GM21717 (cell line): Measurements from ENCODE around the gene LCN12.

Source experiments
- ATAC-seq: cut with Tn5 transposase; IDR thresholded peaks from one replicate; pipeline ENCODE4 v1.9.1; 2021; ENCODE audit warnings: mild to moderate bottlenecking, moderate library complexity; ENCODE audit not compliant: unreplicated experiment

LCN12 gene

DNA sequence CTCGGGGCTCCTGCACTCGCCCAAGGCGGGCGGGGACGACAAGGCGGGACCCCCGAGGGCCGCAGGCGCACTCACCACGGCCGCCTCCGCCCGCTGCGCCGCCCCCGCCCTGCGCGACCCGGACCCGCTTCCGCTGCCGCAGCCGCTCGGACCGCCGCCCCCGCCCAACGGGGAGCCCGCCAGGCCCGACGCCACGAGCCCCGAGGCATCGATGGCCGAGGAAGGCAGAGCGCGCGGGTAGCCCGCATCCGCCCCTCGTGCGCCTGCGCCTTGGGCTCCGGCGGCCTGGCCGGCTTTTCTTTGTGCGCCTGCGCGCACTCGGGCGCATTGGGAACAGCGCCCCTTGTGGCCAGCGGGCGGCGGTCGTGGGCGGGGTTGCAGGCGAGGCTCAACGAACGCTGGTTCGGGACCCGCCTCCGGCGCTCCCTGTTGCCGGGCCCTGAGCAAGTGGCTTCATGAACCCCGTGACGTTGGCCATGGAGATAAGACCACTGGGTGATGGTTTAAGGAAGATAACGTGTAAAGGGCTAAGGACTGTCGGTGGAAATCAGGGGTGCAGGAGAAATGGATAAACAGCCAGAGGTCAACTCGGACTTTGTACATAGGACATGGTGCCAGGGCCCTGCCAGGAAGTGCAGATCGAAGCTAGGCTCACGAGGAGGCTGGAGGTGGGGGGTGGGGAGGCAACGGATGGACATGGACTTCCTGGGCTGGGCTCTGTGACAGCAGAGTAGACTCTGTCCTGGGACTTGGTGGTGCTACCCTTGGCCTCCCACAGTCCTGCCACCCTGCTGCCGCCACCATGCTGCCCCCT is 7.3 kb upstream of the LCN12 start, which contains the start of the genes C8G and FBXW5:
Gene C8G, plus strand, starts transcription at position 725 of the 814 bp plus-strand sequence. Its CDS starts 78 bp downstream, at position 803.
Gene FBXW5, minus strand, starts transcription at position 220 of the 814 bp plus-strand sequence. CDS start 655 bp downstream, outside the sequence.
- ATAC-seq = peak; percentile 48

DNA sequence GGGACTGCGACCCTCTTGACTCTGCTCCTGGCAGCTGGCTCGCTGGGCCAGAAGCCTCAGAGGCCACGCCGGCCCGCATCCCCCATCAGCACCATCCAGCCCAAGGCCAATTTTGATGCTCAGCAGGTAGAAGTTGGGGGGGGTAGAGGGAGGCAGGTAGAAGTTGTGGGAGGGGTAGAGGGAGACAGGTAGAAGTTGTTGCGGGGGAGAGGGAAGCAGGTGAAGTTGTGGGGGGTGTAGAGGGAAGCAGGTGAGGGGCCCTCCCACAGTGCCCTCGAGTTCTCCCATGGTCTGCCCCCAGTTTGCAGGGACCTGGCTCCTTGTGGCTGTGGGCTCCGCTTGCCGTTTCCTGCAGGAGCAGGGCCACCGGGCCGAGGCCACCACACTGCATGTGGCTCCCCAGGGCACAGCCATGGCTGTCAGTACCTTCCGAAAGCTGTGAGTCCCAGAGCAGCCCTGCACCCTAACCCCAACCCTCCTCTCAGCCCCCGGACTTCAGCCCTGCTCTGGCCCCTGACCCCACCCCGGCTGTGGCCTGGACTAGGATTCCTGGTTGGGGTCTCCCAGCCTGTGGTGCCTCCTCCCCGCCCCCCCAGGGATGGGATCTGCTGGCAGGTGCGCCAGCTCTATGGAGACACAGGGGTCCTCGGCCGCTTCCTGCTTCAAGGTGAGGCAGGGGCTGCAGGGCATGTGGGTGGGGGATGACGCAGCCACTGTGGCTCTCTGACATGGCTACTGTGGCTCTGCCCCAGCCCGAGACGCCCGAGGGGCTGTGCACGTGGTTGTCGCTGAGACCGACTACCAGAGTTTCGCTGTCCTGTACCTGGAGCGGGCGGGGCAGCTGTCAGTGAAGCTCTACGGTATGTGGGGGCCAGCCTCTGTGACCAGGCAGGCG is 6.5 kb upstream of the LCN12 start:
- ATAC-seq = no peak

DNA sequence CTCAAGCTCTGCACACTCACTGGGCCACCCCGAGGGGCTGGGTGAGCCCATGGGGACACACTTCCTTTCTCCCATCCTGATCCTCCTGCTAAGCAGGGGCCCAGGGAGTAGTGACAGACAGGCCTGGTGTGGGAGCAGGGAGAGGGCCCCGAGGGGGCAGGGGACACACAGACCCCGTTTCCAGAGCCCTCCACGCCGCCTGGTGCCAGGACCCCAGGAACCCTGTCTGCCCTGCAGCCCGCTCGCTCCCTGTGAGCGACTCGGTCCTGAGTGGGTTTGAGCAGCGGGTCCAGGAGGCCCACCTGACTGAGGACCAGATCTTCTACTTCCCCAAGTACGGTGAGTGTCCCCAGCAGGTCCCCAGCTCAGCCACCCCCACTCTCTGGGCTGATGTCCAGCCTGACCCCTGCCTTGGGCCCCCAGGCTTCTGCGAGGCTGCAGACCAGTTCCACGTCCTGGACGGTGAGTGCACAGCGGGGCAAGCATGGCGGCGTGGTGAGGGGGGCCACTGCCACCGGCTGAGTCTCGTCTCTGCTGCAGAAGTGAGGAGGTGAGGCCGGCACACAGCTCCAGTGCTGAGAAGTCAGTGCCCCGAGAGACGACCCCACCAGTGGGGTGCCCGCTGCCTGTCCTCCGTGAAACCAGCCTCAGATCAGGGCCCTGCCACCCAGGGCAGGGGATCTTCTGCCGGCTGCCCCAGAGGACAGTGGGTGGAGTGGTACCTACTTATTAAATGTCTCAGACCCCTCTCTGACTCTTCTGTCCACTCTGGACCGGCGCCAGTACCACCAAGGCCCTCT is 5.6 kb upstream of the LCN12 start:
- no peak for ATAC-seq

DNA sequence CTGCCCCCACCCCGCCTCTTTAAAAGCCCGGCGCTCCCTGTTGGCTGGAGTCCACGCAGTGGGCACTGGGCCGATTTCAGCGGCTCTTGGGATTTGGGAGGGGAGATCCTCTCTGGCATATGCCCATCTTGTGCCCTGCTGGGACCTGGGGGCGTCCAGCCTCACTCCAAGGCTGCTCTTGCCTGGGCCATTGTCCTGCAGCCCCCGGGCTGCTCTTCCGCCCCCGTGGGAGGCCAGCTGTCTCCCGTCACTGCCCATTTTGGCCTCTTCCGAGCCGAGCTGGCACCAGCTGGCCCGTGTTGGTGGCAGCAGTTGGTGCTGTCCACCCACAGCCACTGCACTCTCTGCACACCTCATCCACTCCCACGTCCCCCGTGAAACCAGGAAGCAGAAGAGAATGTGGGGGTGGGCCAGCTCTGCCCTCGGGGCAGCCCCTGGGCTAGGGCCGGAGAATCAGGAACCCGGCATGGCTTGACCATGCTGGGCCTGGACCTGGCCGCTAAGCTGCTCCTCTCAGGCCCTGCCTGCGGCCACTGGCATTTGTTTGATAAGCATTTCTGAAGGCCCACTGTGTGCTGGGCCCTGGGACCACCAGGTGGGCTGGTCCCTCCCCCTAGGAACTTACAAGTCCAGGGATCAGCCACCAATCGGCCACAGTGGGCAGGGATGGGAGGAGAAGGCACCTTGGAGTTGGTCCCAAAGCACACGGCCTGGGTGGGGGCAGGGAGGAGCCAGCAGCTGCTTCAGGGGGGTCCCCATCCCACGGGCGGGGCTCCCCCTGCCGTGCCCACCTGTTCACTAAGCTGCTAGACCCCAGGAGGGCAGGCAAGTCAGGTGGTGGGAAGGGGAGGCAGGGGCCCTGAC is 4.8 kb upstream of the LCN12 start:
- ATAC-seq = no peak

DNA sequence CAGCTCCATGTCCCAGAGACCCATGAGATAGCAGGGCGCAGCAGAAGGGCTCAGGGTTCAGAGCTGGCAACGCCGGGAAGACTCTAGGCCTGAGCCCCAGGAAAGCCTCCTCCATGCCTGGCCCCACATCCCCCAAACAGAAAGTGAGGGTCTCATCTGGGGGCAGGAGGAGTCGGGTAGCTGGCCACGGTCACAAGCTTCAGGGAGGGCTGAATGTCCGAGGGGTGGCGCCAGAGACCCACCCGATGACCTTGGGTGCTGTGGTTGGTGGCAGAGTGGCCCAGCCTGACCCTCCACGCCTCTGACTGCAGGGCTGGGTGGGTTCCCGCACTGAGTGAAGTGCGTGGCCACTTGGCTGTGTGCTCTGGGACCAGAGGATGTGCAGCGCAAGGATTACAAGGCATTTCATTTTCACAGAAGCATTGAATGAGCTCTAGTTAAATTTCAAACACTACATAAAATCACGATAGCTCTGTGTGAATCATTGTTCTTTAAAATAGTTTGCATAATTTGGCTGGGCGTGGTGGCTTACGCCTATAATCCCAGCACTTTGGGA is 4.0 kb upstream of the LCN12 start:
- ATAC-seq = no peak

DNA sequence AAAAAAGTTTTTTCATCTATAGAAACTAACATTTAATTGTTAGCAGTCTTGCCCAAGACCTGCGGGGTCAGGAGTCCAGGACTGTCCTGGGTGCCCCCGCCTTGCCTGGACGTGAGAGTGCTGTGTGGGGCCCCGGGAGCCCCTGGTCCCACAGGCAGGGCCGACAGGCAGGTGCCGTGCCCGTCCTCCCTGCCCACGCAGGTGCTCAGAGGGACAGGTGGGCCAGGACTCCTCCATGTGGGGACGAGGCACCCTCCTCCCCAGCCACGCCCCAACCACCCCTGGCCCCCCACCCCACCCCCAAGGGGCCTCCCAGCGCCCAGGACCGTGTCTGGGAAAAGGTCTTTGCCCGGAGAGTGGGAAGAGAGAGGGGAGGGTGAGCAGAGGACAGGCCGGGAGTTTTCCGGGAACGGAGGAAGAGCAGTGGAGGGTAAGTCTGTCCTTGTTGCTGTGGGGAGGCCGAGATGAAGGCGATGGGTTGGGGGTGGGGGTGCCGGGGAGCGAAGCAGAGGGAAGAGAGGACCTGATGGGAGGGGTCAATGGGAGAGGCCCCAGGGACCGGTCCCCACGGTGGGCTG is 2.7 kb upstream of the LCN12 start:
- ATAC-seq = no peak

DNA sequence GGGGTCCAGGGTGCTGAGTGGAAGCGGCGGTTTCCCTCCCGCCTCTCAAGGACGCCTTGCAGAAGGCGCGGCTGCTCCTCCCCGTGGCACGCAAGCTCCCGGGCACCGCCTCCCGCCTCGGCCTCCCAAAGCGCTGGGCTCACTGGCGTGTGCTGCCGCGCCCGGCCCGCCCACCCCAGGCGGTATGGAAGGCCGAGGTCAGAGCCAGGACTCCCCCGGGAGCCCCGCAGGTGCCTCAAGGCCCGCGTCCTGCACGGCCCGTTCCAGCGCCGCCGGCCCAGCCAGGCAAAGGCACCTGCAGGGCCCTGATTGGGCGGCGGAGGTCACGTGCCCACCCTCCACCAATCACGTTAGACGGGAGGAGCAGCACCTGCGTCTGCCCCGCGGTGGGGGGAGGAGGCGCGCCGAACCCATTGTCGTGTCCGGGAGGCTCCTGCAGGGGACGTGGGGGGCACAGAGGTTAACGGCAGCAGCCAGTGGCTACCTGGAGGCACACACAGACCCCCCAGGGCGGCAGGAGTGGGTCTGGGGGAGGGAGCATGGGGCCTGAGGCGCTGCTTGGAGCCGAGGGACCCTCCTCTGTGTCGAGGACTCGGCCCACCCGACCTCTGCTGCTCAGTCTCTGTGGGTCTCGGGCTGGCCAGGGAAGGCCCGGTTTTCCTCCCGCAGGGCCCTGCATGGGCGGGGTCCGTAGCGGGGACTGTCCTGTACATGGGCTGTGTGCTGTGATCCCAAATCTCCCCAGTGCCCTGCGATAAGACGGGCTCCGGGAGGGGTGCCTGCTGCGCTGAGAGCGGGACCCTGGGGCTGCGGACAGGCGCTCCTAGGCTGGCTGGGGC is 2.0 kb upstream of the LCN12 start:
- peak; percentile 62 for ATAC-seq

DNA sequence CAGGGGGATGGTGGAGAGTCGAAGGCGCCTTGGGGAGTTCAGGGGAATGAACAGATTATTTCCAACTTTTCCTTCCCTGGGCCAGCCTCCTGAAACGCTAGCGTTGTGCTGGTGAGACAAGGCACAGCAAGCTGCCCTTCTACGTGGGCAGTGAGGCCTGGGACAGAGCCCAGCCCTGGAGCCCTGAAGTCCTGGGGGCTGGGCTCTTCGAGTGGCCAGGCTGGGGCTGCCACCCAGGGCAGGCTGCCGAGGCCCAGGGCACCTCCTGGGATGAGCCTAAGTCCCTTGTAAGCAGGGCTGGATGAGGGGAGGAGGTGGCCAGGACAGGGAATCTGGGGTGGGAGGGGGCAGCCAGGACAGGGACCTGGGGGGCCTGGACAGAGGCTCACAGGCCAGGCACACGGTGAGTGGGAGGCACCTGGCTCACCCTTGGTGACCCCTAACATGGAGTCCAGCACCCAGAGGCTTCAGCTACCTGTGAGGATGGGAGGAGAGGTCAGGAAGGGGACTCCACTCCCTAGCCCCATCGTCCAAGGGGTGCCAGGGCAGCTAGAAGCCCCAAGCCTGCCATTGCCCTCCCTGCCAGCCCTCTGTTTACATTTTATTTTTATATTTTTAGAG is 1.3 kb upstream of the LCN12 start:
- no peak for ATAC-seq

DNA sequence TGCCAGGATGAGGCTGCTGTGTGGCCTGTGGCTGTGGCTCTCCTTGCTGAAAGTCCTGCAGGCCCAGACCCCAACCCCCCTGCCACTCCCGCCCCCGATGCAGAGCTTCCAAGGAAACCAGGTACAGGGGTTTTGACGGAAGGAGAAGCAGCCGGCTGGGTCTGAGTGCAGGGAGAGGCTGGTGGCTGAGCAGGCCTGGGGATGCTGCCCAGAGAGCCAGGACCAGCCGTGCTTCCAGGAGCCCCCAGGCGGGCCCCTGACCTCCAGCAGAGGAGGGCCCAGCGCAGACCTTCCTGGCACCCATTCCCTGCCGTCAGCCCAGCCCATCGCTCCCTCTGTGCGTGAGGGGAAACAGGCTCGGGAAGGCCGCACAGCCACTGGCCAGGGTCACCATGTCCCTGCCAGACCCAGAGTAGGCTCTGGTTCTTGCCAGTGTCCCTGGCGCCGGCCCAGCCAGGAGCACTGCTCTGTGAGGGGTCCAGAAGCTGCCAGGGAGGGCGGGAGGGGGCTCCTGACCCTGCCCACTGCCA is 313 bp downstream of the LCN12 start:
- no peak for ATAC-seq

DNA sequence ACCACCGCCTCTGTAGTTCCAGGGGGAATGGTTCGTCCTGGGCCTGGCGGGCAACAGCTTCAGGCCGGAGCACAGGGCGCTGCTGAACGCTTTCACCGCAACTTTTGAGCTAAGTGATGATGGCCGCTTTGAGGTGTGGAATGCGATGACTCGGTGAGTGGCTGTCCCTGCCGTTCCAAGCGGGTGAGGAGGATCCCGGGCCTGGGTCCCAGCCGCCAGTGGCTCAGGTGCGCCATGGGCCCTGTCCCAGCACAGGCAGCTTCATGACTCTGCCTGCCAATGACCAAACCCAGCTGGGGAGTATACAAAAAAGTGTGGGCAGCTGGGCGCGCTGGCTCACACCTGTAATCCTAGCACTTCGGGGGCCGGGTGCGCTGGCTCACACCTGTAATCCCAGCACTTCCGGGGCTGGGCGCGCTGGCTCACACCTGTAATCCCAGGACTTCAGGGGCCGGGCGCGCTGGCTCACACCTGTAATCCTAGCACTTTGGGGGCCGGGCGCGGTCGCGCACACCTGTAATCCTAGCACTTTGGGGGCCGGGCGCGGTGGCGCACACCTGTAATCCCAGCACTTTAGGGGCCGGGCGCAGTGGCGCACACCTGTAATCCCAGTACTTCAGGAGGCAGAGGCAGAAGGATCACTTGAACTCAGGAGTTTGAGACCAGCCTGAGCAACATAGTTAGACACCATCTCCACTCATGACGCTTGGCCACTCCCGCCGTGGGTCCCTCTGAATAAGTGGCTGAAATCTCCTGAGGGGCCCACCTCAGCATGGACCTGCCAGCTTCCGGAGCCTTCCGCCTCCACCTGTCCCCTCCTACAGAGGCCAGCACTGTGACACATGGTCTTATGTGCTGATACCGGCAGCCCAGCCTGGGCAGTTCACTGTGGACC is 1.1 kb downstream of the LCN12 start:
- ATAC-seq = no peak

DNA sequence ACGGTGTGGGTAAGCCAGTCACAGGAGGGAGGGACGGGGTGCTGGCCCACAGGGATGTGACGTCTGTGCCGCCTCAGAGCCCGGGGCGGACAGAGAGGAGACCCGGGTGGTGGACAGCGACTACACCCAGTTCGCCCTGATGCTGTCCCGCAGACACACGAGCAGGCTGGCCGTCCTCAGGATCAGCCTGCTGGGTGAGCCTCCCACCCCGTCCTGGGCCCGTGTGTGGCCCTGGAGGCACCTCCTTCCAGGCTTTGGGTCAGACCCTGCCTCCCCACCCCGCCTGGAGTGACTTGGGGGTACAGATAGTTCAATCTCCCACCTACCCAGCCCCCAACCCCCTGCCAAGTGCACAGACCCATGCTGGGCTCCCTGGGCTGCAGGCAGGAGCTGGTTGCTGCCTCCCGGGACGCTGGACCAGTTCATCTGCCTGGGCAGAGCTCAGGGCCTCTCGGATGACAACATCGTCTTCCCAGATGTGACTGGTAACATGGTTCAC is 1.7 kb downstream of the LCN12 start:
- no peak for ATAC-seq

DNA sequence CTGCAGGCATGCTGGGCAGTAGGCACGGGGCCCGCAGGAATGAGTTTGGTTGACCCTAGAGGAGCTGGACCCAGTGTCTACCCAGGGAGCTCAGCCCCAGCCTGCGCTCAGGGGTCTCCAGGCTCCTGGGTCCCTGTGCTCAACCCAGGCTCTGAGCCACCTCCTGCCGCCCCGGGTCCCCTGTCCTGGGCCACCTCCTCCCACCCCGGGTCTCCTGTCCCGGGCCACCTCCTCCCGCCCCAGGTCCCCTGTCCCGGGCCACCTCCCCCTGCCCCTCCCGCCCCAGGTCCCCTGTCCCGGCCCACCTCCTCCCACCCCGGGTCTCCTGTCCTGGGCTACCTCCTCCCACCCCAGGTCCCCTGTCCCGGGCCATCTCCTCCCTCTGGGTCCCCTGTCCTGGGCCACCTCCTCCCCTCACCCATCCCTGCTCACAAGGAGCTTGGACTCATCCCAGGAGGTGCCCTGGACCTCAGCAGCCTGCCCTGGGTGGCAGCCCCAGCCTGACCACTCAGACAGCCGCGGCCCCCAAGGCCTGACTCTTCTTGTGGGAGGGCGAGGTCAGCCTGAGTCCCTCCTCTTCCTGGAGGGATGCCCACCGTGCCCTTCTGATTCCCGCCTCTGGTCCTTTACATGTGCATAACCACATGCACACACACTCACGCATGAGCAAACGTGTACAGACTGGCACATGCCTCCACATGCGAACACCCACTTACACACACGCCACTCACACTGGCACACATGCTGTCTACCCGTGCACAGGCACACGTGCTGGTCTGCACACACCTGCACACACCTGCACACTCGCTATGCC is 2.4 kb downstream of the LCN12 start:
- ATAC-seq = no peak

DNA sequence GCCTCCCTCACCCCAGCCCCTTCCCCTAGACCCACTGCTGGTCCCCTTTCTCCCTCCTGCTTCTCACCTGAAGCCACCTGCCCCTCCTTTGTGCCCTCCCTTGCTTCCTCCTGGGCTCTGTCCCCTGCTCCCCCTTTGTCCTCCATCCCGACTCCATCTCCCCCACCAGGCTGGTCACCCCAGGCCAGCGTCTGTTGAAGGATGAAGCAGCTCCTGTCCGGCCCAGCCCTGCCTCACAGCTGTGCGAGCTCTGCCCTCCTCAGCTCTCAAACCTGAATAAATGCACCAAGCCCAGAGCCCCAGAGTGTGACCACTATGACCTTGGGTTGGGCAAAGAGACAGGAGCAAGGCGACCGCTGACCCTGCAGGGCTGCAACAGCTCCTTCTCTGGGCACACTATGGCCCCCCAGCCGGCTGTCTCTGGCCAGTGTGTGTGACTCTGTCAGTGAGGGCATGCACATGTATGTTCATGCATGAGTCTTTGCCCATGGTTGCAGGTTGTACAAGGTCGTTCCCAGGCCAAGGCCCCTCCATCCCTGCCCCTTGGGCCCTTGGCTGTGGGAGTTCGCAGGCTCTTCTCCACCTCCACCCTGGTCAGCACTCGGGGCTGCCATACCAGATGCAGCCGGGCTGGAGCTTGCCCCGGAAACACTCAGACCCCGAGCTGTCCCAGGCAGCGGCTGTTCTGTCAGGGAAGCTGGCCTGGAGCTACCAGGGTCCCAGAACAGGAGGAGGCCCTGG is 3.3 kb downstream of the LCN12 start:
- no peak for ATAC-seq

DNA sequence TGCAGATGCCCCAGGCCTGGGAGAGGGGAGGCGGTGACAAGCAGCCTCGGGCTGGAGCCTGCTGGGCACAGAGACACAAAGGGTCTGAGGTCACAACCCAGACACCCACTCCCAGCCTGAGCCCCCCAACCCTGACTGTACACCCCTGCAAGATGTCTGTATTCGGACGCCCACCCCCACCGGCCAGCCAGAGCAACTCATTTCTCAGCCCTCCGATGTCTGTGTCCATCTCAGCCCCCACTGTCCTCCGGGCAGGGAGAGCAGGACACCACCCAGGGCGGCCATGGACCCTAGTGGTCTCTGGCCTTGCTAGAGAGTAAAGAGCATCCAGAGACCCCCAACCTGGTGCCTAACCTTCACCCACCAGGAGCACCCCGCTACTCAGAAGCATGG is 3.9 kb downstream of the LCN12 start:
- ATAC-seq = no peak

DNA sequence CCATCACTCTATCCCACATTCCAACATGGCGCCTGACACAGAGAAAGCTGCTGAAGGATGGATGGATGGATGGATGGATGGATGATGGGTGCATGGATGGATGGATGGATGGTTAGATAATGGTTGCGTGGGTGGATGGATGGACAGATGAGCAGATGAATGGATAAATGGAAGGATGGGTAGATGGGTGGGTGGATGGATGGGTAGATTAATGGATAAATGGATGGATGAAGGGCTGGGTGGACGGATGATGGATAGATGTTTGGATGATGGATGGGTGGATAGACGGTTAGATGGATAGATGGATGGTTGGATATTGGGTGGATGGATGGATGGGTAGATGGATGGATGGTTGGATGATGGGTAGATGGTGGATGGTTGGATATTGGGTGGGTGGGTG is 4.5 kb downstream of the LCN12 start:
- no peak for ATAC-seq
